Measurements from ENCODE around the gene TIMD4. TPM values are rescaled to one million over a fixed set of nuclear protein-coding genes. Genes with fewer than 3 reads are reported as not detected.

Gene TIMD4
- polyA plus RNA-seq, 4 donors: 0.43 to 0.51 TPM; not detected in 2

DNA sequence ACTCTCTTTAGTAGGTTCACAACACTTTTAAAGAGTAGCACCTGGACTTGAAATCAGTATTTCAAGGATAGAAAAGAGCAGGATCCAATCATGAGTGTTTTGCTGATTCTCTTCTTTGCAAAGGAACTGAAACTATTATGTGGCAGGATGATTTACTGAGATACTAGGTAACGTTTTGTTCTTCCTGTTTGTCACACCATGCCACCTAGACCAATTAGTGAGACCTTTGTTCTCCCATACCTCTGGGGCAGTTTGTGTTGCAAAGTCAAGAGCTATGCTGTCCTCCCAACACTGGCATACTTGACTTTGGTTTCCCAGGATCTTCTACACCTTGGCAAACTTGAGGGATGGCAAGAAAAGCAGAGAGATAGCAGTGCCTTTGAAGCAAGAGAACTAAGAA lies 69.5 kb downstream of the TIMD4 start:
- Histone ChIP-seq H3K27ac (ENCODE audit: low read depth in 1 of 3, low read length in 2 of 3) (no peak overlapping the region), H3K9me3 (ENCODE audit: control insufficient read depth in 2 of 2, insufficient read depth in 1 of 2, low read depth in 1 of 2, low read length in 1 of 2) (no peaks in the 10 kb centered on the region), H3K27me3 (ENCODE audit: control insufficient read depth in 3 of 3, insufficient read depth in 3 of 3, low read length in 3 of 3) (no peaks in the 10 kb centered on the region), H3K4me3 (ENCODE audit: low read depth in 1 of 3, low read length in 3 of 3) (no peak overlapping the region), H3K4me1 (ENCODE audit: control insufficient read depth in 3 of 3, insufficient read depth in 2 of 3, low read depth in 1 of 3, low read length in 2 of 3) (no peaks in the 10 kb centered on the region), H3K36me3 (ENCODE audit: control insufficient read depth in 3 of 3, insufficient read depth in 2 of 3, low read depth in 1 of 3, low read length in 3 of 3) (no peaks in the 10 kb centered on the region)
- 7 to 35% (median 8%) methylated on average over 1 of the region's 1 CpG for WGBS, 3 donors
- FAIRE-seq (no peak), DNase-seq (no peak)

DNA sequence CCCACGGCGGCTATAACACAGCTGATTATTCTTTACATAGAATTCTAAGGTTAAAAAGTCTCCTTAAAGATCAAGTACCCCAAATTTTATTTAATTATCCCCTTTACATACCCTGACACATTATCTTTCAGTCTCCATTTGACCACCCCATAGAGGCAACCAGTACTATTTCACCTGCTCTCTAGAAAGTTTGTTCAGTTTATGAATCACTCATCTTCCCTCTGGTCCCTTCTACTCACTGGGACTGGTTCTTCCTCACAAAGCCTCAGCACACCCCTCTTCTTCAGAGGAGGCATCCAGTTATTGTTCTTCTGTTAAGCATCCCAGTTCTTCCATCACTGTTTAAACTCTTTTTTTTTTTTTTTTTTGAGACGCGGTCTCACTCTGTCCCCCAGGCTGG lies 70.2 kb downstream of the TIMD4 start:
- H3K27me3 ChIP-seq (ENCODE audit: control insufficient read depth in 3 of 3, insufficient read depth in 3 of 3, low read length in 3 of 3): no peaks in the 10 kb centered on the region
- FAIRE-seq (no peak), DNase-seq (no peak)
- H3K9me3 ChIP-seq (ENCODE audit: control insufficient read depth in 2 of 2, insufficient read depth in 1 of 2, low read depth in 1 of 2, low read length in 1 of 2): no peaks in the 10 kb centered on the region
- no peak overlapping the region for H3K27ac ChIP-seq (ENCODE audit: low read depth in 1 of 3, low read length in 2 of 3)
- H3K4me3 ChIP-seq (ENCODE audit: low read depth in 1 of 3, low read length in 3 of 3): no peak overlapping the region
- 84 to 91% (median 89%) methylated on average over 4 of the region's 4 CpGs for WGBS, 3 donors
- H3K36me3 ChIP-seq (ENCODE audit: control insufficient read depth in 3 of 3, insufficient read depth in 2 of 3, low read depth in 1 of 3, low read length in 3 of 3): no peaks in the 10 kb centered on the region
- no peaks in the 10 kb centered on the region for H3K4me1 ChIP-seq (ENCODE audit: control insufficient read depth in 3 of 3, insufficient read depth in 2 of 3, low read depth in 1 of 3, low read length in 2 of 3)

GRCh38 chr5:156892223-156892622 lies 70.8 kb downstream of the TIMD4 start:
- no peak for FAIRE-seq

GRCh38 chr5:156888520-156888919 lies 74.5 kb downstream of the TIMD4 start:
- 54 to 77% (median 67%) methylated on average over 2 of the region's 2 CpGs for WGBS, 3 donors
- H3K4me3 ChIP-seq (ENCODE audit: low read depth in 1 of 3, low read length in 3 of 3): no peak overlapping the region

More at GRCh38 chr5:156892223-156892622, 70.8 kb downstream of the TIMD4 start:
- Histone ChIP-seq H3K36me3 (ENCODE audit: control insufficient read depth in 3 of 3, insufficient read depth in 2 of 3, low read depth in 1 of 3, low read length in 3 of 3) (no peaks in the 10 kb centered on the region), H3K27ac (ENCODE audit: low read depth in 1 of 3, low read length in 2 of 3) (no peak overlapping the region), H3K27me3 (ENCODE audit: control insufficient read depth in 3 of 3, insufficient read depth in 3 of 3, low read length in 3 of 3) (no peaks in the 10 kb centered on the region), H3K4me1 (ENCODE audit: control insufficient read depth in 3 of 3, insufficient read depth in 2 of 3, low read depth in 1 of 3, low read length in 2 of 3) (no peaks in the 10 kb centered on the region), H3K9me3 (ENCODE audit: control insufficient read depth in 2 of 2, insufficient read depth in 1 of 2, low read depth in 1 of 2, low read length in 1 of 2) (no peaks in the 10 kb centered on the region), H3K4me3 (ENCODE audit: low read depth in 1 of 3, low read length in 3 of 3) (no peak overlapping the region)
- DNase-seq: peak in 1 of 2 donors; percentile 5
- 69 to 71% (median 71%) methylated on average over 1 of the region's 1 CpG for WGBS, 3 donors

DNA sequence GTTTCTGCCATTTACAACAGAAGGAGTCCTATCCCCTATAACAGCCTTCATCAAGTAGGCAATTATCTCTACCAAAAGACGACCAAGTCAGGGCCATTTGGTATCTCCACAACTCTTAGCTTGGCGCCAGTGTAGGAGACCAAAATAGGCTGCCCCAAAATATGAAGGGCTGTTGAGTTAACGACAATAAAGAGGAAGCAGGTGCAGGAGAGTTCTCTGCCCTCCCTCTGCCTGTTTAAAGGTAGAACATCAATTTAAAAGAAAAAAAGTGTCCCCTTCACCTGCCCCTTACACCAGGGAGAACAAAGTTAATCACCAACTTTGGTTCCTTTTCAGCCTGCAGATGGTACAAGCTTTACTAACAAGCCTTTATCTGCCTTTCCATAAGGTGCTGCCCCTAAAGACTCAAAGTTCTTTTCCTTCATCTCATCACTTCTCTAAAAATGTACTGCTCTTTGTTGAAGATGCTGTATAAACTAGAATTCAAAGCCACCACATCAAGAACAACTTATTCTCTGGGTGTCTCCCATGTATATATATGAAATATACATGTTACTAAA lies 79.6 kb downstream of the TIMD4 start:
- Histone ChIP-seq H3K4me3 (ENCODE audit: low read depth in 1 of 3, low read length in 3 of 3) (no peak overlapping the region), H3K36me3 (ENCODE audit: control insufficient read depth in 3 of 3, insufficient read depth in 2 of 3, low read depth in 1 of 3, low read length in 3 of 3) (no peaks in the 10 kb centered on the region), H3K9me3 (ENCODE audit: control insufficient read depth in 2 of 2, insufficient read depth in 1 of 2, low read depth in 1 of 2, low read length in 1 of 2) (no peaks in the 10 kb centered on the region), H3K27ac (ENCODE audit: low read depth in 1 of 3, low read length in 2 of 3) (no peak overlapping the region), H3K27me3 (ENCODE audit: control insufficient read depth in 3 of 3, insufficient read depth in 3 of 3, low read length in 3 of 3) (no peaks in the 10 kb centered on the region), H3K4me1 (ENCODE audit: control insufficient read depth in 3 of 3, insufficient read depth in 2 of 3, low read depth in 1 of 3, low read length in 2 of 3) (no peaks in the 10 kb centered on the region)
- DNase-seq (no peak), FAIRE-seq (no peak)
- WGBS, 3 donors: 37 to 66% (median 55%) methylated on average over 3 of the region's 3 CpGs

More at GRCh38 chr5:156888520-156888919, 74.5 kb downstream of the TIMD4 start:
- no peaks in the 10 kb centered on the region for H3K27me3 ChIP-seq (ENCODE audit: control insufficient read depth in 3 of 3, insufficient read depth in 3 of 3, low read length in 3 of 3)
- H3K4me1 ChIP-seq (ENCODE audit: control insufficient read depth in 3 of 3, insufficient read depth in 2 of 3, low read depth in 1 of 3, low read length in 2 of 3): no peaks in the 10 kb centered on the region
- H3K36me3 ChIP-seq (ENCODE audit: control insufficient read depth in 3 of 3, insufficient read depth in 2 of 3, low read depth in 1 of 3, low read length in 3 of 3): no peaks in the 10 kb centered on the region
- no peak for FAIRE-seq
- DNase-seq: no peak
- no peak overlapping the region for H3K27ac ChIP-seq (ENCODE audit: low read depth in 1 of 3, low read length in 2 of 3)
- H3K9me3 ChIP-seq (ENCODE audit: control insufficient read depth in 2 of 2, insufficient read depth in 1 of 2, low read depth in 1 of 2, low read length in 1 of 2): no peaks in the 10 kb centered on the region

GRCh38 chr5:156879665-156880285 lies 83.3 kb downstream of the TIMD4 start:
- no peak for DNase-seq

DNA sequence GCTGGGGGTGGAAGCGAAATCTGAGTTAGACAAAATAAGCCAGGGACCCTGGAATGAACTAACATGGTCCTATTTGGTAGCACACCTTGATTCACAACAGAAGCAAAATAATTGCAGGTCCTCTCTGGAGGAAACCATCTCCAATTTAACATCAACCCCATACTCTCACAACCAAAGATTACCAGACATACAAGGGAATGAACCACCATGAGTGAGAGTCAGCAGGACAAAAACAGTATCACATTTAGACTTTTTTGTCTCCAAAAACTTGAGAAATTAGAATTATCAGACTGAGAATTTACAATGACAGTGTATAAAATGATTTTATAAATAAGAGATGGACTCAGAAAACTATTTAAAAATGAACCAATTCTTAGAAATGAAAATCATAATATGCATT lies 91.8 kb downstream of the TIMD4 start:
- FAIRE-seq (no peak), DNase-seq (no peak)
- Histone ChIP-seq H3K4me3 (ENCODE audit: low read depth in 1 of 3, low read length in 3 of 3) (no peak overlapping the region), H3K27me3 (ENCODE audit: control insufficient read depth in 3 of 3, insufficient read depth in 3 of 3, low read length in 3 of 3) (no peaks in the 10 kb centered on the region), H3K9me3 (ENCODE audit: control insufficient read depth in 2 of 2, insufficient read depth in 1 of 2, low read depth in 1 of 2, low read length in 1 of 2) (peaks cover 0 to 4% of the 10 kb centered on the region in 2 donors), H3K27ac (ENCODE audit: low read depth in 1 of 3, low read length in 2 of 3) (no peak overlapping the region), H3K4me1 (ENCODE audit: control insufficient read depth in 3 of 3, insufficient read depth in 2 of 3, low read depth in 1 of 3, low read length in 2 of 3) (no peaks in the 10 kb centered on the region), H3K36me3 (ENCODE audit: control insufficient read depth in 3 of 3, insufficient read depth in 2 of 3, low read depth in 1 of 3, low read length in 3 of 3) (no peaks in the 10 kb centered on the region)
- WGBS, 3 donors: 27 to 81% (median 58%) methylated on average over 1 of the region's 1 CpG

More at GRCh38 chr5:156879665-156880285, 83.3 kb downstream of the TIMD4 start:
- Histone ChIP-seq H3K4me1 (ENCODE audit: control insufficient read depth in 3 of 3, insufficient read depth in 2 of 3, low read depth in 1 of 3, low read length in 2 of 3) (no peaks in the 10 kb centered on the region), H3K27ac (ENCODE audit: low read depth in 1 of 3, low read length in 2 of 3) (no peak overlapping the region), H3K36me3 (ENCODE audit: control insufficient read depth in 3 of 3, insufficient read depth in 2 of 3, low read depth in 1 of 3, low read length in 3 of 3) (no peaks in the 10 kb centered on the region), H3K9me3 (ENCODE audit: control insufficient read depth in 2 of 2, insufficient read depth in 1 of 2, low read depth in 1 of 2, low read length in 1 of 2) (no peaks in the 10 kb centered on the region), H3K4me3 (ENCODE audit: low read depth in 1 of 3, low read length in 3 of 3) (no peak overlapping the region), H3K27me3 (ENCODE audit: control insufficient read depth in 3 of 3, insufficient read depth in 3 of 3, low read length in 3 of 3) (no peaks in the 10 kb centered on the region)
- FAIRE-seq: no peak
- WGBS, 3 donors: 69 to 73% (median 69%) methylated on average over 3 of the region's 3 CpGs

- Histone ChIP-seq H3K4me3 (ENCODE audit: low read depth in 1 of 3, low read length in 3 of 3) (no peak overlapping the region), H3K9me3 (ENCODE audit: control insufficient read depth in 2 of 2, insufficient read depth in 1 of 2, low read depth in 1 of 2, low read length in 1 of 2) (peaks cover 0 to 4% of the 10 kb centered on the region in 2 donors), H3K27ac (ENCODE audit: low read depth in 1 of 3, low read length in 2 of 3) (no peak overlapping the region), H3K27me3 (ENCODE audit: control insufficient read depth in 3 of 3, insufficient read depth in 3 of 3, low read length in 3 of 3) (no peaks in the 10 kb centered on the region), H3K36me3 (ENCODE audit: control insufficient read depth in 3 of 3, insufficient read depth in 2 of 3, low read depth in 1 of 3, low read length in 3 of 3) (no peaks in the 10 kb centered on the region), H3K4me1 (ENCODE audit: control insufficient read depth in 3 of 3, insufficient read depth in 2 of 3, low read depth in 1 of 3, low read length in 2 of 3) (no peaks in the 10 kb centered on the region)
- DNase-seq (no peak), FAIRE-seq (no peak)
- WGBS, 3 donors: 85 to 97% (median 86%) methylated on average over 1 of the region's 1 CpG
Observed at GRCh38 chr5:156870498-156870839, 92.6 kb downstream of the TIMD4 start.

Data from small intestine (tissue), 7 donors.